HFFc6 (cell line): ENCODE data around the gene KLRC1. TPM values are rescaled to one million over a fixed set of nuclear protein-coding genes. Genes with fewer than 3 reads are reported as not detected.
"Not testable (repeated sequence)": the region's sequence is repeated elsewhere in the genome, so short reads cannot be mapped to it uniquely, and the experiment has no call there.

Experiments
- DNase-seq: peaks from one replicate; pipeline ENCODE4 v3.0.0-alpha.2; 2018
- H3K27ac Mint-ChIP-seq: 2 replicates; pipeline ENCODE4 v1.8.0; 2020; ENCODE audit warnings: mild to moderate bottlenecking, mixed read lengths
- H3K27me3 Mint-ChIP-seq: 2 replicates; pipeline ENCODE4 v1.8.0; 2021; ENCODE audit warnings: mild to moderate bottlenecking, moderate library complexity, mixed read lengths; ENCODE audit not compliant: insufficient read depth
- H3K36me3 Mint-ChIP-seq: 2 replicates; pipeline ENCODE4 v1.8.0; 2021; ENCODE audit warnings: low read depth, mixed read lengths
- H3K4me1 Mint-ChIP-seq: 2 replicates; pipeline ENCODE4 v1.8.0; 2020; ENCODE audit warnings: low read depth, mixed read lengths
- H3K4me3 Mint-ChIP-seq: 2 replicates; pipeline ENCODE4 v1.8.0; 2020; ENCODE audit warnings: mild to moderate bottlenecking, moderate library complexity, mixed read lengths
- H3K9me3 Mint-ChIP-seq: 2 replicates; pipeline ENCODE4 v1.8.0; 2020; ENCODE audit warnings: mild to moderate bottlenecking, mixed read lengths
- CTCF ChIP-seq: fragments of 200-600 bp; sonication (generic); IDR thresholded peaks from 2 replicates; pipeline ENCODE4 v1.5.0; 2021; ENCODE audit warnings: antibody characterized with exemption, mild to moderate bottlenecking
- total RNA-seq, 6 experiments: library from RNA; stranded (reverse); fragmentation: NEBNext Ultra II Directional; extraction: Animal tissue kit (Norgen Biotek cat#: 25700); gene quantifications; 2 replicates in 1 of 6; 3 replicates in 5 of 6; pipeline ENCODE4 v1.2.3, GENCODE V29; 2021

KLRC1 gene
- total RNA-seq, 6 experiments from 2014 or later: not detected

GRCh38 chr12:10398168-10398567 is 55.0 kb downstream of the KLRC1 start:
- no peaks in the 10 kb centered on the region for H3K36me3 Mint-ChIP-seq
- no peaks in the 10 kb centered on the region for H3K9me3 Mint-ChIP-seq
- no peaks in the 10 kb centered on the region; the same call in 1 of the 2 replicates for H3K27me3 Mint-ChIP-seq
- no peak overlapping the region for H3K27ac Mint-ChIP-seq
- no peak for TF ChIP-seq CTCF
- DNase-seq: no peak
- peaks cover 21% of the 10 kb centered on the region for H3K4me1 Mint-ChIP-seq
- H3K4me3 Mint-ChIP-seq: no peak overlapping the region

- TF ChIP-seq CTCF: no peak
- Mint-ChIP-seq H3K36me3 (no peaks in the 10 kb centered on the region), H3K27me3 (no peaks in the 10 kb centered on the region; the same call in 1 of the 2 replicates), H3K4me3 (no peak overlapping the region), H3K27ac (no peak overlapping the region), H3K9me3 (no peaks in the 10 kb centered on the region), H3K4me1 (peaks cover 25% of the 10 kb centered on the region)
- DNase-seq: no peak
These were observed 55.9 kb downstream of the KLRC1 start for GRCh38 chr12:10397296-10397695.

- peaks cover 26% of the 10 kb centered on the region for H3K4me1 Mint-ChIP-seq
These were observed 57.0 kb downstream of the KLRC1 start for GRCh38 chr12:10396176-10396575.

More at GRCh38 chr12:10396176-10396575, 57.0 kb downstream of the KLRC1 start:
- not testable (repeated sequence) for DNase-seq, H3K27ac Mint-ChIP-seq, H3K9me3 Mint-ChIP-seq, H3K36me3 Mint-ChIP-seq, H3K27me3 Mint-ChIP-seq, H3K4me3 Mint-ChIP-seq

Other genes starting within 250 kb of the KLRC1 start
- gene GABARAPL1, start 240.5 kb downstream of the KLRC1 start, total RNA-seq: 100 to 1,000 TPM; 152 to 231 (median 162) TPM
- under 1 TPM; 0.14 to 0.78 (median 0.28) TPM for gene KLRD1, start 145.5 kb downstream of the KLRC1 start, total RNA-seq
- gene KLRK1, start 63.3 kb downstream of the KLRC1 start, total RNA-seq: not detected
- not detected for gene KLRC4, start 43.6 kb downstream of the KLRC1 start, total RNA-seq
- not detected for gene KLRC3, start 32.8 kb downstream of the KLRC1 start, total RNA-seq
- gene KLRC2, start 17.4 kb downstream of the KLRC1 start, total RNA-seq: not detected
- under 1 TPM; 0.43 to 0.81 (median 0.54) TPM for gene EIF2S3B, start 52.5 kb upstream of the KLRC1 start, total RNA-seq
- 10 to 100 TPM; 40.7 to 50.7 (median 47.4) TPM for gene MAGOHB, start 160.2 kb upstream of the KLRC1 start, total RNA-seq
- gene STYK1, start 220.7 kb upstream of the KLRC1 start, total RNA-seq: 1 to 10 TPM; 1.1 to 3.0 (median 1.8) TPM